K562 (cell line): ENCODE data around the gene CPHXL2. TPM values are rescaled to one million over a fixed set of nuclear protein-coding genes. Genes with fewer than 3 reads are reported as not detected.

Source experiments
- ARID2 ChIP-seq: fragments of 450-650 bp; IDR thresholded peaks from 2 replicates; pipeline ENCODE4 v1.6.1; 2017; ENCODE audit warnings: antibody characterized with exemption, mild to moderate bottlenecking
- DNMT1 ChIP-seq: fragments of 450-650 bp; IDR thresholded peaks from 2 replicates; pipeline ENCODE4 v1.6.1; 2016; ENCODE audit warnings: antibody characterized with exemption, mild to moderate bottlenecking
- ELF4 ChIP-seq: fragments of 450-650 bp; formaldehyde crosslinking; IDR thresholded peaks from 2 replicates; pipeline ENCODE4 v1.4.0; 2022; ENCODE audit warnings: missing genetic modification characterization
- EWSR1 ChIP-seq: fragments of 450-650 bp; IDR thresholded peaks from 2 replicates; pipeline ENCODE4 v1.6.1; 2018; ENCODE audit warnings: borderline replicate concordance, mild to moderate bottlenecking, low read depth, moderate library complexity; ENCODE audit not compliant: partially characterized antibody
- GATAD2B ChIP-seq: fragments of 450-650 bp; IDR thresholded peaks from 2 replicates; pipeline ENCODE4 v1.6.1; 2017; ENCODE audit warnings: mild to moderate bottlenecking, borderline replicate concordance
- HNRNPL ChIP-seq: fragments of 200-400 bp; formaldehyde crosslinking; IDR thresholded peaks from 2 replicates; pipeline ENCODE4 v1.6.1; 2017; ENCODE audit warnings: low read depth, mild to moderate bottlenecking, low read length
- MXD1 ChIP-seq: fragments of 250-450 bp; sonication (Bioruptor Pico); IDR thresholded peaks from 2 replicates; pipeline ENCODE4 v1.8.0; 2021; ENCODE audit warnings: borderline replicate concordance, mild to moderate bottlenecking, moderate library complexity; ENCODE audit not compliant: poor library complexity, severe bottlenecking
- NFIX ChIP-seq: fragments of 250-450 bp; sonication (Bioruptor Pico); IDR thresholded peaks from 2 replicates; pipeline ENCODE4 v1.4.0; 2020; ENCODE audit warnings: low read depth, mild to moderate bottlenecking, moderate library complexity
- NR2C2 ChIP-seq, 2 experiments: fragments of 200-800 bp in 1 of 2; sonication (Bioruptor generic) in 1 of 2; sonication (generic) in 1 of 2; formaldehyde crosslinking in 1 of 2; IDR thresholded peaks; 2 replicates each; pipeline versions ENCODE4 v1.6.1 to v1.8.0; 2016 to 2022; ENCODE audit warnings: mild to moderate bottlenecking in 1 of 2, missing compliant biosample characterization in 1 of 2, missing genetic modification characterization in 1 of 2, missing genetic modification reagents in 1 of 2
- NR2F6 ChIP-seq: fragments of 450-650 bp; formaldehyde crosslinking; IDR thresholded peaks from 2 replicates; pipeline ENCODE4 v1.4.0; 2020; ENCODE audit warnings: mild to moderate bottlenecking
- PRPF4 ChIP-seq: fragments of 200-400 bp; formaldehyde crosslinking; IDR thresholded peaks from one replicate; pipeline ENCODE4 v1.6.1; 2017; ENCODE audit warnings: low read length, low read depth, mild to moderate bottlenecking; ENCODE audit not compliant: insufficient read depth, poor library complexity, severe bottlenecking
- PTTG1 ChIP-seq: fragments of 450-650 bp; IDR thresholded peaks from 2 replicates; pipeline ENCODE4 v1.6.1; 2016; ENCODE audit warnings: low read depth, mild to moderate bottlenecking, missing genetic modification characterization, missing compliant biosample characterization
- PURB ChIP-seq: sonication (generic); formaldehyde crosslinking; IDR thresholded peaks from 2 replicates; pipeline ENCODE4 v1.9.0; 2021; ENCODE audit warnings: low read depth, mild to moderate bottlenecking, missing genetic modification reagents
- RUNX1 ChIP-seq: sonication (generic); IDR thresholded peaks from 2 replicates; pipeline ENCODE4 v1.6.1; 2016; ENCODE audit warnings: antibody characterized with exemption, low read depth
- SMAD2 ChIP-seq: fragments of 150-350 bp; IDR thresholded peaks from 2 replicates; pipeline ENCODE4 v1.6.1; 2014; ENCODE audit warnings: low read depth, mild to moderate bottlenecking, low read length
- SMAD3 ChIP-seq: fragments of 450-650 bp; formaldehyde crosslinking; conservative IDR thresholded peaks from 2 replicates; pipeline ENCODE4 v1.4.0; 2020; ENCODE audit warnings: mild to moderate bottlenecking
- TAL1 ChIP-seq: fragments of 450-650 bp; IDR thresholded peaks from 2 replicates; pipeline ENCODE4 v1.6.1; 2016; ENCODE audit warnings: mild to moderate bottlenecking
- ZFPM2 ChIP-seq: fragments of 250-450 bp; sonication (Bioruptor Pico); IDR thresholded peaks from 2 replicates; pipeline ENCODE4 v1.5.1; 2022; ENCODE audit warnings: mild to moderate bottlenecking
- ZFX ChIP-seq: sonication (generic); formaldehyde crosslinking; IDR thresholded peaks from 2 replicates; pipeline ENCODE4 v1.8.0; 2022; ENCODE audit warnings: mild to moderate bottlenecking, missing genetic modification reagents, moderate library complexity
- ZNF24 ChIP-seq: fragments of 450-650 bp; IDR thresholded peaks from 2 replicates; pipeline ENCODE4 v1.6.1; 2016
- ZNF3 ChIP-seq: fragments of 250-450 bp; sonication (Bioruptor Pico); IDR thresholded peaks from 2 replicates; pipeline ENCODE4 v1.5.0; 2021; ENCODE audit warnings: mild to moderate bottlenecking, moderate library complexity
- ZNF311 ChIP-seq: fragments of 250-450 bp; sonication (Bioruptor Pico); IDR thresholded peaks from 2 replicates; pipeline ENCODE4 v1.4.0; 2020; ENCODE audit warnings: mild to moderate bottlenecking, moderate library complexity
- polyA plus RNA-seq, 8 experiments: library from polyadenylated mRNA; depleted of rRNA in 4 of 8; stranded (reverse) in 5 of 8; unstranded in 3 of 8; fragments of >200 nt; fragmentation: Nextera tagmentation in 2 of 8; fragmentation: Illumina TruSeq in 1 of 8; extraction: Ambion mirVana in 2 of 8; extraction: Trizol in 1 of 8; gene quantifications; 2 replicates each; pipeline versions ENCODE4 v1.2.1 to v1.2.3, GENCODE V29; 2011 to 2014; ENCODE audit warnings: inconsistent platforms in 1 of 8, missing spikeins in 1 of 8
- total RNA-seq, 7 experiments: library from RNA; depleted of rRNA in 6 of 7; stranded (reverse); fragments of >200 nt in 6 of 7; fragmentation: Illumina TruSeq in 2 of 7; extraction: Trizol in 2 of 7; gene quantifications; 2 replicates each; pipeline versions ENCODE4 v1.2.1 to v1.2.3, GENCODE V29; 2011 to 2021; ENCODE audit warnings: low replicate concordance in 1 of 7
- TF ChIP-seq, protein P1 (sequence below): IDR thresholded peaks from 2 replicates; pipeline ENCODE4 v1.6.1; 2012; ENCODE audit warnings: low read depth, low read length, improper control_type of control experiment, borderline replicate concordance
- TF ChIP-seq, protein P2 (sequence below), 2 experiments: fragments of 450-650 bp in 1 of 2; sonication (generic) in 1 of 2; formaldehyde crosslinking in 1 of 2; IDR thresholded peaks in 1 of 2; conservative IDR thresholded peaks in 1 of 2; 2 replicates each; pipeline versions ENCODE4 v1.6.1 to v1.8.1; 2016 to 2023; ENCODE audit warnings: mild to moderate bottlenecking in 2 of 2, moderate library complexity in 2 of 2, inconsistent platforms in 1 of 2, missing genetic modification reagents in 1 of 2
- TF ChIP-seq, protein P3 (sequence below): sonication (generic); formaldehyde crosslinking; IDR thresholded peaks from 2 replicates; pipeline ENCODE4 v1.8.0; 2022; ENCODE audit warnings: mild to moderate bottlenecking, missing genetic modification reagents

The CPHXL2 gene
- total and polyA plus RNA-seq, 9 of the 15 experiments (the other 6 are each of a cell fraction or from before 2014, with no cell fraction given), result not detected

- 0 out of 2 replicates have a peak, but pooled peaks have one; percentile 14 for TF ChIP-seq HNRNPL
- no peak for TF ChIP-seq NR2F6 (CRISPR knock-in tag)
- TF ChIP-seq EWSR1, result no peak
- no peak for TF ChIP-seq ZNF311 (CRISPR knock-in tag)
- TF ChIP-seq SMAD3 (CRISPR knock-in tag), result no peak
- TF ChIP-seq ZFPM2 (CRISPR knock-in tag), result no peak
- no peak for TF ChIP-seq ELF4 (CRISPR knock-in tag)
- TF ChIP-seq NFIX (CRISPR knock-in tag), result no peak
- TF ChIP-seq, protein P1, sequence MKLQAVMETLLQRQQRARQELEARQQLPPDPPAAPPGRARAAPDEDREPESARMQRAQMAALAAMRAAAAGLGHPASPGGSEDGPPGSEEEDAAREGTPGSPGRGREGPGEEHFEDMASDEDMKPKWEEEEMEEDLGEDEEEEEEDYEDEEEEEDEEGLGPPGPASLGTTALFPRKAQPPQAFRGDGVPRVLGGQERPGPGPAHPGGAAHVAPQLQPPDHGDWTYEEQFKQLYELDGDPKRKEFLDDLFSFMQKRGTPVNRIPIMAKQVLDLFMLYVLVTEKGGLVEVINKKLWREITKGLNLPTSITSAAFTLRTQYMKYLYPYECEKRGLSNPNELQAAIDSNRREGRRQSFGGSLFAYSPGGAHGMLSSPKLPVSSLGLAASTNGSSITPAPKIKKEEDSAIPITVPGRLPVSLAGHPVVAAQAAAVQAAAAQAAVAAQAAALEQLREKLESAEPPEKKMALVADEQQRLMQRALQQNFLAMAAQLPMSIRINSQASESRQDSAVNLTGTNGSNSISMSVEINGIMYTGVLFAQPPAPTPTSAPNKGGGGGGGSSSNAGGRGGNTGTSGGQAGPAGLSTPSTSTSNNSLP, result no peak
- TF ChIP-seq, protein P2, sequence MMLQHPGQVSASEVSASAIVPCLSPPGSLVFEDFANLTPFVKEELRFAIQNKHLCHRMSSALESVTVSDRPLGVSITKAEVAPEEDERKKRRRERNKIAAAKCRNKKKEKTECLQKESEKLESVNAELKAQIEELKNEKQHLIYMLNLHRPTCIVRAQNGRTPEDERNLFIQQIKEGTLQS (IDR thresholded peaks at IDR 0.05), result no peak
- TF ChIP-seq, protein P2 (CRISPR knock-in tag; conservative IDR thresholded peaks at IDR 0.05), result no peak
- no peak for TF ChIP-seq PTTG1 (tag)
- TF ChIP-seq, protein P3, sequence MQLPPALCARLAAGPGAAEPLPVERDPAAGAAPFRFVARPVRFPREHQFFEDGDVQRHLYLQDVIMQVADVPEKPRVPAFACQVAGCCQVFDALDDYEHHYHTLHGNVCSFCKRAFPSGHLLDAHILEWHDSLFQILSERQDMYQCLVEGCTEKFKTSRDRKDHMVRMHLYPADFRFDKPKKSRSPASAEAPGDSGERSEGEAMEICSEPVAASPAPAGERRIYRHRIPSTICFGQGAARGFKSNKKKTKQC (CRISPR knock-in tag), result peak; percentile 23; the same call in 1 of the 2 replicates
- TF ChIP-seq NR2C2 (CRISPR knock-in tag; IDR thresholded peaks at IDR 0.05), result peak; percentile 98
- TF ChIP-seq NR2C2 (tag; IDR thresholded peaks at IDR 0.05), result peak; percentile 100
- TF ChIP-seq ARID2, result no peak
- no peak for TF ChIP-seq RUNX1
- TF ChIP-seq DNMT1, result no peak
- no peak; the same call in 1 of the 2 replicates for TF ChIP-seq ZNF24
- no peak for TF ChIP-seq PRPF4
- peak; percentile 95 for TF ChIP-seq ZFX
- no peak for TF ChIP-seq PURB (CRISPR knock-in tag)
- no peak for TF ChIP-seq TAL1
- no peak for TF ChIP-seq MXD1 (CRISPR knock-in tag)
- TF ChIP-seq GATAD2B, result no peak; the same call in 1 of the 2 replicates
- no peak for TF ChIP-seq ZNF3 (CRISPR knock-in tag)
- TF ChIP-seq SMAD2, result no peak
These were observed 29.1 kb downstream of the CPHXL2 start, which contains the start of the genes KARS1 and TERF2IP (continued) for GRCh38 chr16:75647492-75648264.
